Liver (tissue), 3 donors: ENCODE measurements around the gene GPR22.

ENCODE experiments used
- FOXA1 ChIP-seq: IDR thresholded peaks from 2 replicates; pipeline ENCODE4 v1.6.1; 2016; ENCODE audit warnings: antibody characterized with exemption
- GABPA ChIP-seq, 2 donors: IDR thresholded peaks in 1 of 2; conservative IDR thresholded peaks in 1 of 2; 2 replicates each; pipeline ENCODE4 v1.6.1; 2016; ENCODE audit warnings: antibody characterized with exemption in 2 of 2, mild to moderate bottlenecking in 1 of 2, moderate library complexity in 1 of 2
- HNF4G ChIP-seq: IDR thresholded peaks from 2 replicates; pipeline ENCODE4 v1.6.1; 2016; ENCODE audit warnings: antibody characterized with exemption
- NR2F2 ChIP-seq: IDR thresholded peaks from 2 replicates; pipeline ENCODE4 v1.6.1; 2016; ENCODE audit warnings: antibody characterized with exemption
- RXRA ChIP-seq, 2 donors: IDR thresholded peaks; 2 replicates each; pipeline ENCODE4 v1.6.1; 2017 to 2018; ENCODE audit warnings: antibody characterized with exemption in 2 of 2, mild to moderate bottlenecking in 1 of 2
- SP1 ChIP-seq: IDR thresholded peaks from 2 replicates; pipeline ENCODE4 v1.6.1; 2018; ENCODE audit warnings: antibody characterized with exemption, mild to moderate bottlenecking
- TAF1 ChIP-seq: conservative IDR thresholded peaks from 2 replicates; pipeline ENCODE4 v1.6.1; 2016; ENCODE audit warnings: antibody characterized with exemption, mild to moderate bottlenecking
- YY1 ChIP-seq: IDR thresholded peaks from 2 replicates; pipeline ENCODE4 v1.6.1; 2016; ENCODE audit warnings: antibody characterized with exemption, mild to moderate bottlenecking
- TF ChIP-seq, protein P1 (sequence below): IDR thresholded peaks from 2 replicates; pipeline ENCODE4 v1.6.1; 2016; ENCODE audit warnings: antibody characterized with exemption
- TF ChIP-seq, protein P2 (sequence below): fragments of 150-350 bp; IDR thresholded peaks from 2 replicates; pipeline ENCODE4 v1.5.1; 2017; ENCODE audit warnings: improper control_type of control experiment, low read depth, low read length; ENCODE audit not compliant: missing input control
- TF ChIP-seq, protein P3 (sequence below): IDR thresholded peaks from 2 replicates; pipeline ENCODE4 v1.6.1; 2016; ENCODE audit warnings: antibody characterized with exemption, mild to moderate bottlenecking
- TF ChIP-seq, protein P4 (sequence below): IDR thresholded peaks from 2 replicates; pipeline ENCODE4 v1.6.1; 2016; ENCODE audit warnings: antibody characterized with exemption
- donor health status: healthy.
- donor health status: healthy.

DNA sequence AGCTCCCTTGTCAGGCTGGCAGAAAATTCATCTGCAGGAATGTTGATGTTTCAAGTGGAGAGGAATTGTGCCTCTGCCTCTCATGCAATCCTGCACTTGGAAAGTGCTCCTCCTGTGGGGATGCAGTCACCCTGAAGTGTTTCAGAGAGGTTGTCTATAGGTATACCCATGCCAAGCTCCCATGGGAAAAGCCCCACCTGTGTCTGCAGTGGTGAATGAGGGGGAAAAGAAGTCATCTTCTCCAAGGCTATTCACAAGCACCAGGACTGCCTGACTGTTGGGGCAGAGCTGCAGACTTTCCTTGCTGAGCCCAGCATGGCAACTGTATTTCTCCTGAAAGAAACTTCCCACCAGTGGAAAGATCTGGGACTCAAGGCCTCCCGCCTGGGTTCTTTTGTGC is 35.5 kb downstream of the GPR22 start:
- TF ChIP-seq, protein P1, sequence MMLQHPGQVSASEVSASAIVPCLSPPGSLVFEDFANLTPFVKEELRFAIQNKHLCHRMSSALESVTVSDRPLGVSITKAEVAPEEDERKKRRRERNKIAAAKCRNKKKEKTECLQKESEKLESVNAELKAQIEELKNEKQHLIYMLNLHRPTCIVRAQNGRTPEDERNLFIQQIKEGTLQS, result no peak
- TF ChIP-seq FOXA1, result no peak
- TF ChIP-seq, protein P2, sequence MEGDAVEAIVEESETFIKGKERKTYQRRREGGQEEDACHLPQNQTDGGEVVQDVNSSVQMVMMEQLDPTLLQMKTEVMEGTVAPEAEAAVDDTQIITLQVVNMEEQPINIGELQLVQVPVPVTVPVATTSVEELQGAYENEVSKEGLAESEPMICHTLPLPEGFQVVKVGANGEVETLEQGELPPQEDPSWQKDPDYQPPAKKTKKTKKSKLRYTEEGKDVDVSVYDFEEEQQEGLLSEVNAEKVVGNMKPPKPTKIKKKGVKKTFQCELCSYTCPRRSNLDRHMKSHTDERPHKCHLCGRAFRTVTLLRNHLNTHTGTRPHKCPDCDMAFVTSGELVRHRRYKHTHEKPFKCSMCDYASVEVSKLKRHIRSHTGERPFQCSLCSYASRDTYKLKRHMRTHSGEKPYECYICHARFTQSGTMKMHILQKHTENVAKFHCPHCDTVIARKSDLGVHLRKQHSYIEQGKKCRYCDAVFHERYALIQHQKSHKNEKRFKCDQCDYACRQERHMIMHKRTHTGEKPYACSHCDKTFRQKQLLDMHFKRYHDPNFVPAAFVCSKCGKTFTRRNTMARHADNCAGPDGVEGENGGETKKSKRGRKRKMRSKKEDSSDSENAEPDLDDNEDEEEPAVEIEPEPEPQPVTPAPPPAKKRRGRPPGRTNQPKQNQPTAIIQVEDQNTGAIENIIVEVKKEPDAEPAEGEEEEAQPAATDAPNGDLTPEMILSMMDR, result no peak
- TF ChIP-seq HNF4G, result no peak
- TF ChIP-seq, protein P3, sequence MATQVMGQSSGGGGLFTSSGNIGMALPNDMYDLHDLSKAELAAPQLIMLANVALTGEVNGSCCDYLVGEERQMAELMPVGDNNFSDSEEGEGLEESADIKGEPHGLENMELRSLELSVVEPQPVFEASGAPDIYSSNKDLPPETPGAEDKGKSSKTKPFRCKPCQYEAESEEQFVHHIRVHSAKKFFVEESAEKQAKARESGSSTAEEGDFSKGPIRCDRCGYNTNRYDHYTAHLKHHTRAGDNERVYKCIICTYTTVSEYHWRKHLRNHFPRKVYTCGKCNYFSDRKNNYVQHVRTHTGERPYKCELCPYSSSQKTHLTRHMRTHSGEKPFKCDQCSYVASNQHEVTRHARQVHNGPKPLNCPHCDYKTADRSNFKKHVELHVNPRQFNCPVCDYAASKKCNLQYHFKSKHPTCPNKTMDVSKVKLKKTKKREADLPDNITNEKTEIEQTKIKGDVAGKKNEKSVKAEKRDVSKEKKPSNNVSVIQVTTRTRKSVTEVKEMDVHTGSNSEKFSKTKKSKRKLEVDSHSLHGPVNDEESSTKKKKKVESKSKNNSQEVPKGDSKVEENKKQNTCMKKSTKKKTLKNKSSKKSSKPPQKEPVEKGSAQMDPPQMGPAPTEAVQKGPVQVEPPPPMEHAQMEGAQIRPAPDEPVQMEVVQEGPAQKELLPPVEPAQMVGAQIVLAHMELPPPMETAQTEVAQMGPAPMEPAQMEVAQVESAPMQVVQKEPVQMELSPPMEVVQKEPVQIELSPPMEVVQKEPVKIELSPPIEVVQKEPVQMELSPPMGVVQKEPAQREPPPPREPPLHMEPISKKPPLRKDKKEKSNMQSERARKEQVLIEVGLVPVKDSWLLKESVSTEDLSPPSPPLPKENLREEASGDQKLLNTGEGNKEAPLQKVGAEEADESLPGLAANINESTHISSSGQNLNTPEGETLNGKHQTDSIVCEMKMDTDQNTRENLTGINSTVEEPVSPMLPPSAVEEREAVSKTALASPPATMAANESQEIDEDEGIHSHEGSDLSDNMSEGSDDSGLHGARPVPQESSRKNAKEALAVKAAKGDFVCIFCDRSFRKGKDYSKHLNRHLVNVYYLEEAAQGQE, result no peak
- no peak for TF ChIP-seq TAF1
- TF ChIP-seq YY1, result no peak
- no peak for TF ChIP-seq RXRA (IDR thresholded peaks at IDR 0.05)
- TF ChIP-seq, protein P4, sequence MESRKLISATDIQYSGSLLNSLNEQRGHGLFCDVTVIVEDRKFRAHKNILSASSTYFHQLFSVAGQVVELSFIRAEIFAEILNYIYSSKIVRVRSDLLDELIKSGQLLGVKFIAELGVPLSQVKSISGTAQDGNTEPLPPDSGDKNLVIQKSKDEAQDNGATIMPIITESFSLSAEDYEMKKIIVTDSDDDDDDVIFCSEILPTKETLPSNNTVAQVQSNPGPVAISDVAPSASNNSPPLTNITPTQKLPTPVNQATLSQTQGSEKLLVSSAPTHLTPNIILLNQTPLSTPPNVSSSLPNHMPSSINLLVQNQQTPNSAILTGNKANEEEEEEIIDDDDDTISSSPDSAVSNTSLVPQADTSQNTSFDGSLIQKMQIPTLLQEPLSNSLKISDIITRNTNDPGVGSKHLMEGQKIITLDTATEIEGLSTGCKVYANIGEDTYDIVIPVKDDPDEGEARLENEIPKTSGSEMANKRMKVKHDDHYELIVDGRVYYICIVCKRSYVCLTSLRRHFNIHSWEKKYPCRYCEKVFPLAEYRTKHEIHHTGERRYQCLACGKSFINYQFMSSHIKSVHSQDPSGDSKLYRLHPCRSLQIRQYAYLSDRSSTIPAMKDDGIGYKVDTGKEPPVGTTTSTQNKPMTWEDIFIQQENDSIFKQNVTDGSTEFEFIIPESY, result no peak
- no peak for TF ChIP-seq GABPA (IDR thresholded peaks at IDR 0.05 in 1 of 2, conservative IDR thresholded peaks at IDR 0.05 in 1 of 2)
- TF ChIP-seq NR2F2, result no peak
- no peak for TF ChIP-seq SP1
